Activated CD4-positive, alpha-beta memory T cell treated with anti-CD3 and anti-CD28 coated beads for 36 hours (primary cell): ENCODE measurements around the gene BEST4. TPM values are rescaled to one million over a fixed set of nuclear protein-coding genes. Genes with fewer than 3 reads are reported as not detected.
"Not testable (repeated sequence)": the region's sequence is repeated elsewhere in the genome, so short reads cannot be mapped to it uniquely, and the experiment has no call there.

ENCODE experiments used
- CTCF ChIA-PET: fragments of 350-600 bp; sonication (Branson Sonifier 250); formaldehyde crosslinking; loops from one replicate; lab custom pipeline; 2021; ENCODE audit warnings: antibody characterized with exemption, inconsistent platforms; lab: Charles Lee
- POLR2A ChIA-PET: fragments of 350-600 bp; sonication (Branson Sonifier 250); formaldehyde crosslinking; loops from one replicate; lab custom pipeline; 2021; ENCODE audit warnings: antibody characterized with exemption; lab: Charles Lee
- DNase-seq: peaks from one replicate; pipeline ENCODE4 v3.0.0-alpha.2; 2020
- H3K27ac Mint-ChIP-seq: one replicate; pipeline ENCODE4 v1.8.0; 2021; ENCODE audit warnings: mixed read lengths
- H3K27me3 Mint-ChIP-seq: one replicate; pipeline ENCODE4 v1.8.0; 2021; ENCODE audit warnings: mixed read lengths
- H3K36me3 Mint-ChIP-seq: one replicate; pipeline ENCODE4 v1.8.0; 2021; ENCODE audit warnings: mixed read lengths
- H3K4me1 Mint-ChIP-seq: one replicate; pipeline ENCODE4 v1.8.0; 2021; ENCODE audit warnings: low read depth, mixed read lengths
- H3K4me3 Mint-ChIP-seq: one replicate; pipeline ENCODE4 v1.8.0; 2021; ENCODE audit warnings: mild to moderate bottlenecking, mixed read lengths
- H3K9me3 Mint-ChIP-seq: one replicate; pipeline ENCODE4 v1.8.0; 2021; ENCODE audit warnings: mixed read lengths
- intact Hi-C: fragments of 100-400 bp; cut with micrococcal nuclease; formaldehyde crosslinking; loops from one replicate; pipeline ENCODE4 v1.15.1; 2023
- total RNA-seq, 2 experiments: library from RNA; stranded (reverse); gene quantifications; one replicate each; pipeline ENCODE4 v1.2.3, GENCODE V29; 2021

Gene BEST4
- total RNA-seq, 2 experiments from 2014 or later, result 1.1 to 1.3 TPM

GRCh38 chr1:44827197-44828002 lies 39.4 kb upstream of the BEST4 start:
- intact Hi-C loops, result no loop called here
- Mint-ChIP-seq H3K36me3 (no peaks in the 10 kb centered on the region), H3K9me3 (no peaks in the 10 kb centered on the region), H3K27me3 (no peaks in the 10 kb centered on the region), H3K4me1 (no peaks in the 10 kb centered on the region), H3K27ac (no peak overlapping the region), H3K4me3 (no peak overlapping the region)
- ChIA-PET POLR2A (interaction anchor here (1.1 kb wide), 1 partner anchor 106 kb away, joined by 3 read pairs; no protein-coding TSS in a partner anchor), CTCF (interaction anchor here (1.2 to 1.5 kb wide), 2 partner anchors 9 to 34 kb away, joined by 5 to 10 read pairs; no protein-coding TSS in a partner anchor)
- no peak for DNase-seq

GRCh38 chr1:44826375-44827196 lies 38.6 kb upstream of the BEST4 start:
- Mint-ChIP-seq H3K27me3 (no peaks in the 10 kb centered on the region), H3K4me3 (no peak overlapping the region), H3K36me3 (no peaks in the 10 kb centered on the region), H3K27ac (no peak overlapping the region), H3K4me1 (peaks cover 1% of the 10 kb centered on the region), H3K9me3 (no peaks in the 10 kb centered on the region)
- no peak for DNase-seq
- intact Hi-C loops, result no loop called here
- ChIA-PET POLR2A (interaction anchor here (1.1 kb wide), 1 partner anchor 105 kb away, joined by 3 read pairs; no protein-coding TSS in a partner anchor), CTCF (interaction anchor here (1.2 to 1.5 kb wide), 2 partner anchors 10 to 33 kb away, joined by 5 to 10 read pairs; no protein-coding TSS in a partner anchor)

GRCh38 chr1:44824392-44824791 lies 36.4 kb upstream of the BEST4 start:
- intact Hi-C loops, result loop anchor here (5.0 kb wide), 1 partner anchor 37 kb away; the partner anchor contains the start of gene BEST4
- POLR2A ChIA-PET, result interaction anchor here (1.4 kb wide), 1 partner anchor 103 kb away, joined by 8 read pairs; no protein-coding TSS in a partner anchor
- CTCF ChIA-PET, result interaction anchor here (0.8 kb wide), 1 partner anchor 12 kb away, joined by 3 read pairs; no protein-coding TSS in a partner anchor
- DNase-seq, H3K27ac Mint-ChIP-seq, H3K36me3 Mint-ChIP-seq, H3K27me3 Mint-ChIP-seq, H3K4me3 Mint-ChIP-seq, H3K9me3 Mint-ChIP-seq: not testable (repeated sequence)
- H3K4me1 Mint-ChIP-seq, result peaks cover 16% of the 10 kb centered on the region

GRCh38 chr1:44822981-44823451 lies 35.0 kb upstream of the BEST4 start:
- POLR2A ChIA-PET, result interaction anchor here (0.6 to 7.3 kb wide), 5 partner anchors 19 to 650 kb away, joined by 3 to 404 read pairs (median 106); partner anchors contain the start of genes BTBD19, DYNLT4, PLK3 and RNU5D-1
- H3K9me3 Mint-ChIP-seq, result no peaks in the 10 kb centered on the region
- no peak for DNase-seq
- CTCF ChIA-PET, result interaction anchor here (0.7 to 3.8 kb wide), 4 partner anchors 12 to 92 kb away, joined by 3 to 21 read pairs (median 4); partner anchors contain the start of gene RNU5D-1
- H3K4me3 Mint-ChIP-seq, result no peak overlapping the region
- H3K27ac Mint-ChIP-seq, result no peak overlapping the region
- H3K4me1 Mint-ChIP-seq, result peaks cover 26% of the 10 kb centered on the region
- intact Hi-C loops, result loop anchor here (5.0 kb wide), 1 partner anchor 36 kb away; the partner anchor contains the start of gene BEST4
- H3K27me3 Mint-ChIP-seq, result no peaks in the 10 kb centered on the region
- no peaks in the 10 kb centered on the region for H3K36me3 Mint-ChIP-seq

GRCh38 chr1:44822131-44822701 lies 34.2 kb upstream of the BEST4 start:
- H3K27me3 Mint-ChIP-seq, result no peaks in the 10 kb centered on the region
- intact Hi-C loops, result loop anchor here (5.0 kb wide), 1 partner anchor 35 kb away; the partner anchor contains the start of gene BEST4
- peaks cover 32% of the 10 kb centered on the region for H3K4me1 Mint-ChIP-seq
- no peaks in the 10 kb centered on the region for H3K36me3 Mint-ChIP-seq
- H3K27ac Mint-ChIP-seq, result no peak overlapping the region
- CTCF ChIA-PET, result interaction anchor here (0.7 to 3.8 kb wide), 4 partner anchors 13 to 91 kb away, joined by 3 to 21 read pairs (median 4); partner anchors contain the start of gene RNU5D-1
- H3K9me3 Mint-ChIP-seq, result no peaks in the 10 kb centered on the region
- DNase-seq, result no peak
- no peak overlapping the region for H3K4me3 Mint-ChIP-seq
- POLR2A ChIA-PET, result interaction anchor here (0.6 to 7.3 kb wide), 5 partner anchors 10 to 651 kb away, joined by 3 to 404 read pairs (median 106); partner anchors contain the start of genes BTBD19, DYNLT4, PLK3 and RNU5D-1

GRCh38 chr1:44821240-44821715 lies 33.3 kb upstream of the BEST4 start:
- ChIA-PET CTCF (interaction anchor here (1.5 to 4.9 kb wide), 4 partner anchors 14 to 90 kb away, joined by 3 to 48 read pairs (median 30); partner anchors contain the start of genes PLK3 and RNU5D-1), POLR2A (interaction anchor here (1.0 to 7.3 kb wide), 9 partner anchors 9 to 482 kb away, joined by 3 to 404 read pairs (median 24); partner anchors contain the start of genes BTBD19, DYNLT4, HECTD3 and PLK3)
- Mint-ChIP-seq H3K9me3 (no peaks in the 10 kb centered on the region), H3K4me1 (peaks cover 32% of the 10 kb centered on the region), H3K36me3 (no peaks in the 10 kb centered on the region), H3K27ac (peak overlapping the region; percentile 99), H3K4me3 (peak overlapping the region; percentile 89), H3K27me3 (no peaks in the 10 kb centered on the region)
- intact Hi-C loops, result loop anchor here (5.0 kb wide), 1 partner anchor 34 kb away; the partner anchor contains the start of gene BEST4
- DNase-seq, result no peak

- peaks cover 36% of the 10 kb centered on the region for H3K4me1 Mint-ChIP-seq
- H3K27ac Mint-ChIP-seq, result peak overlapping the region; percentile 99
- no peak for DNase-seq
- peaks cover 3% of the 10 kb centered on the region for H3K36me3 Mint-ChIP-seq
- no peaks in the 10 kb centered on the region for H3K9me3 Mint-ChIP-seq
- no peaks in the 10 kb centered on the region for H3K27me3 Mint-ChIP-seq
- POLR2A ChIA-PET, result interaction anchor here (1.0 to 7.3 kb wide), 10 partner anchors 9 to 482 kb away, joined by 3 to 404 read pairs (median 16); partner anchors contain the start of genes BTBD19, DYNLT4, HECTD3 and PLK3
- CTCF ChIA-PET, result interaction anchor here (1.1 to 4.9 kb wide), 6 partner anchors 9 to 90 kb away, joined by 3 to 48 read pairs (median 30); partner anchors contain the start of genes BTBD19, DYNLT4, PLK3 and RNU5D-1
- intact Hi-C loops, result loop anchor here (5.0 kb wide), 1 partner anchor 33 kb away; the partner anchor contains the start of gene BEST4
- peak overlapping the region; percentile 89 for H3K4me3 Mint-ChIP-seq
These were observed 32.6 kb upstream of the BEST4 start for GRCh38 chr1:44820328-44821239.

GRCh38 chr1:44819608-44820327 lies 31.8 kb upstream of the BEST4 start:
- ChIA-PET POLR2A (interaction anchor here (0.6 to 7.3 kb wide), 28 partner anchors 10 to 680 kb away, joined by 3 to 404 read pairs (median 7); partner anchors contain the start of genes BEST4, BTBD19, DYNLT4 and EIF2B3), CTCF (interaction anchor here (0.6 to 4.9 kb wide), 17 partner anchors 8 to 481 kb away, joined by 3 to 48 read pairs (median 5); partner anchors contain the start of genes BTBD19, DYNLT4, PLK3 and RNU5D-1)
- peaks cover 42% of the 10 kb centered on the region for H3K4me1 Mint-ChIP-seq
- H3K9me3 Mint-ChIP-seq, result no peaks in the 10 kb centered on the region
- peaks cover 11% of the 10 kb centered on the region for H3K36me3 Mint-ChIP-seq
- intact Hi-C loops, result loop anchor here (1.0 to 10.0 kb wide), 6 partner anchors 10 to 1455 kb away; partner anchors contain the start of genes BEST4, ELOVL1 and RNU5D-1
- H3K27me3 Mint-ChIP-seq, result no peaks in the 10 kb centered on the region
- peak; percentile 89 for DNase-seq
- H3K4me3 Mint-ChIP-seq, result peak overlapping the region; percentile 89
- H3K27ac Mint-ChIP-seq, result peak overlapping the region; percentile 99

GRCh38 chr1:44819196-44819607 lies 31.2 kb upstream of the BEST4 start:
- Mint-ChIP-seq H3K4me1 (peaks cover 43% of the 10 kb centered on the region), H3K27me3 (no peaks in the 10 kb centered on the region), H3K9me3 (no peaks in the 10 kb centered on the region), H3K27ac (peak overlapping the region; percentile 99), H3K36me3 (peaks cover 13% of the 10 kb centered on the region), H3K4me3 (peak overlapping the region; percentile 89)
- no peak for DNase-seq
- intact Hi-C loops, result loop anchor here (1.0 to 10.0 kb wide), 5 partner anchors 10 to 1454 kb away; partner anchors contain the start of genes ELOVL1 and RNU5D-1
- ChIA-PET POLR2A (interaction anchor here (0.6 to 7.3 kb wide), 28 partner anchors 11 to 681 kb away, joined by 3 to 404 read pairs (median 6); partner anchors contain the start of genes BEST4, BTBD19, DYNLT4 and EIF2B3), CTCF (interaction anchor here (0.6 to 4.9 kb wide), 15 partner anchors 8 to 481 kb away, joined by 3 to 48 read pairs (median 5); partner anchors contain the start of genes BTBD19, DYNLT4, PLK3 and RNU5D-1)
